Spleen (tissue), 7 donors: ENCODE data around the gene DNAJB1.
"Not testable (repeated sequence)": the region's sequence is repeated elsewhere in the genome, so short reads cannot be mapped to it uniquely, and the experiment has no call there.

ENCODE experiments used
- CTCF ChIP-seq, 11 experiments: fragments of 200-600 bp in 7 of 11; fragments of 450-650 bp in 4 of 11; sonication (generic) in 4 of 11; IDR thresholded peaks in 8 of 11; conservative IDR thresholded peaks in 3 of 11; 1 replicate in 7 of 11; 2 replicates in 4 of 11; pipeline versions ENCODE4 v1.4.0 to v1.8.0; 2016 to 2021; ENCODE audit warnings: antibody characterized with exemption in 11 of 11, inconsistent platforms in 4 of 11, mild to moderate bottlenecking in 1 of 11
- POLR2A ChIP-seq, 3 donors: fragments of 450-650 bp; IDR thresholded peaks; one replicate each; pipeline ENCODE4 v1.5.1; 2017; ENCODE audit warnings: antibody characterized with exemption in 3 of 3, mild to moderate bottlenecking in 1 of 3
- donor health status: DM: no; HTN: no; CAD: no; lungs with moderate emphysema.
- donor health status: DM: no; HTN: no; CAD: no.
- donor health status: DM: no; HTN: no; CAD: no.

GRCh38 chr19:14541979-14542378 is 23.8 kb upstream of the DNAJB1 start:
- TF ChIP-seq CTCF (IDR thresholded peaks at IDR 0.05 in 8 of 11, conservative IDR thresholded peaks at IDR 0.05 in 3 of 11); POLR2A (IDR thresholded peaks at IDR 0.05): not testable (repeated sequence)
